Muscle of leg (tissue), 11 donors: ENCODE measurements around the gene SMDT1. TPM values are rescaled to one million over a fixed set of nuclear protein-coding genes. Genes with fewer than 3 reads are reported as not detected.

Source experiments
- DNase-seq: peaks from one replicate; pipeline ENCODE4 v3.0.0; 2013
- H3K27ac ChIP-seq: one replicate; pipeline ENCODE4 v1.5.1; 2013; ENCODE audit warnings: mild to moderate bottlenecking, low read length, control low read depth
- H3K27me3 ChIP-seq: one replicate; pipeline ENCODE4 v1.6.1; 2013; ENCODE audit warnings: low read length; ENCODE audit not compliant: control insufficient read depth, insufficient read depth
- H3K36me3 ChIP-seq: one replicate; pipeline ENCODE4 v1.6.1; 2013; ENCODE audit warnings: low read length; ENCODE audit not compliant: control insufficient read depth, insufficient read depth
- H3K4me1 ChIP-seq: one replicate; pipeline ENCODE4 v1.6.1; 2013; ENCODE audit warnings: low read length; ENCODE audit not compliant: control insufficient read depth, insufficient read depth
- H3K4me3 ChIP-seq: one replicate; pipeline ENCODE4 v1.5.1; 2013; ENCODE audit warnings: low read length, control low read depth
- H3K9me3 ChIP-seq: replicated peaks from 2 replicates; pipeline ENCODE4 v1.6.1; 2013; ENCODE audit warnings: low read depth, low read length; ENCODE audit not compliant: control insufficient read depth
- WGBS: methylation state at CpG from one replicate; pipeline ENCODE4 v1.1.5; 2013; ENCODE audit warnings: missing lambda C conversion rate; ENCODE audit not compliant: insufficient coverage; 5-methylcytosine and 5-hydroxymethylcytosine counted together
- polyA plus RNA-seq, 8 donors: library from polyadenylated mRNA; unstranded; fragments of 120-200 nt; gene quantifications; one replicate each; pipeline versions ENCODE4 v1.2.1 to v1.2.3, GENCODE V29; 2013; ENCODE audit warnings: inconsistent platforms in 1 of 8, low replicate concordance in 1 of 8; ENCODE audit not compliant: insufficient read length in 8 of 8, insufficient read depth in 1 of 8
- total RNA-seq: library from RNA; stranded (reverse); fragments of 120-200 nt; gene quantifications from one replicate; pipeline ENCODE4 v1.2.4, GENCODE V29; 2013

SMDT1 gene
- total and polyA plus RNA-seq, 9 donors, result 19.6 to 171 (median 109) TPM

- peak overlapping the region; percentile 17 for H3K27ac ChIP-seq
- 77% methylated on average over 20 of the region's 20 CpGs for WGBS
Observed at GRCh38 chr22:42076764-42077485, 2.6 kb upstream of the SMDT1 start.

GRCh38 chr22:42077486-42078125 is 1.9 kb upstream of the SMDT1 start:
- Histone ChIP-seq H3K9me3 (no peaks in the 10 kb centered on the region), H3K27me3 (no peaks in the 10 kb centered on the region), H3K4me1 (peaks cover 45% of the 10 kb centered on the region), H3K4me3 (no peak overlapping the region), H3K36me3 (peaks cover 37% of the 10 kb centered on the region), H3K27ac (peak overlapping the region; percentile 100)
- no peak for DNase-seq
- 82% methylated on average over 18 of the region's 21 CpGs for WGBS

More at GRCh38 chr22:42076764-42077485, 2.6 kb upstream of the SMDT1 start:
- H3K27me3 ChIP-seq, result no peaks in the 10 kb centered on the region
- H3K9me3 ChIP-seq, result no peaks in the 10 kb centered on the region
- H3K36me3 ChIP-seq, result peaks cover 32% of the 10 kb centered on the region
- H3K4me1 ChIP-seq, result peaks cover 45% of the 10 kb centered on the region
- no peak overlapping the region for H3K4me3 ChIP-seq
- no peak for DNase-seq

GRCh38 chr22:42078469-42079318 is 806 bp upstream of the SMDT1 start:
- peak; percentile 60 for DNase-seq
- H3K27me3 ChIP-seq, result no peaks in the 10 kb centered on the region
- peaks cover 47% of the 10 kb centered on the region for H3K36me3 ChIP-seq
- WGBS, result 21% methylated on average over 18 of the region's 24 CpGs
- no peaks in the 10 kb centered on the region for H3K9me3 ChIP-seq
- H3K27ac ChIP-seq, result peak overlapping the region; percentile 100
- H3K4me3 ChIP-seq, result peak overlapping the region; percentile 79
- peaks cover 42% of the 10 kb centered on the region for H3K4me1 ChIP-seq

- peaks cover 26% of the 10 kb centered on the region for H3K4me1 ChIP-seq
- DNase-seq, result peak; percentile 72
Observed at GRCh38 chr22:42080287-42080686, 787 bp downstream of the SMDT1 start.

GRCh38 chr22:42083119-42083518 is 3.6 kb downstream of the SMDT1 start:
- Histone ChIP-seq H3K36me3 (peaks cover 59% of the 10 kb centered on the region), H3K27ac (no peak overlapping the region), H3K4me3 (no peak overlapping the region), H3K27me3 (no peaks in the 10 kb centered on the region), H3K4me1 (peaks cover 14% of the 10 kb centered on the region), H3K9me3 (no peaks in the 10 kb centered on the region)
- DNase-seq, result no peak
- WGBS, result no CpG with 5 or more reads among the region's 4 CpGs

More at GRCh38 chr22:42080287-42080686, 787 bp downstream of the SMDT1 start:
- 0% methylated on average over 1 of the region's 14 CpGs for WGBS
- H3K27ac ChIP-seq, result peak overlapping the region; percentile 100
- H3K27me3 ChIP-seq, result no peaks in the 10 kb centered on the region
- no peaks in the 10 kb centered on the region for H3K9me3 ChIP-seq
- H3K36me3 ChIP-seq, result peaks cover 63% of the 10 kb centered on the region
- H3K4me3 ChIP-seq, result peak overlapping the region; percentile 79

GRCh38 chr22:42084874-42085273 is 5.4 kb downstream of the SMDT1 start:
- peaks cover 14% of the 10 kb centered on the region for H3K4me1 ChIP-seq
- no peaks in the 10 kb centered on the region for H3K27me3 ChIP-seq
- peaks cover 64% of the 10 kb centered on the region for H3K36me3 ChIP-seq
- H3K27ac ChIP-seq, result no peak overlapping the region
- no peak overlapping the region for H3K4me3 ChIP-seq
- H3K9me3 ChIP-seq, result peaks cover 3% of the 10 kb centered on the region
- no peak for DNase-seq
- WGBS, result 92% methylated on average over 6 of the region's 8 CpGs

- WGBS, result 62% methylated on average over 4 of the region's 6 CpGs
- no peaks in the 10 kb centered on the region for H3K27me3 ChIP-seq
- DNase-seq, result no peak
- H3K36me3 ChIP-seq, result peaks cover 64% of the 10 kb centered on the region
- peaks cover 11% of the 10 kb centered on the region for H3K4me1 ChIP-seq
- no peak overlapping the region for H3K27ac ChIP-seq
- H3K9me3 ChIP-seq, result peaks cover 3% of the 10 kb centered on the region
- no peak overlapping the region for H3K4me3 ChIP-seq
Observed at GRCh38 chr22:42086051-42086450, 6.6 kb downstream of the SMDT1 start.

- peak within 1 kb of the TSS; percentile 96 for H3K27ac ChIP-seq
- WGBS, result under 1% methylated on average over 55 of the region's 71 CpGs
- H3K4me3 ChIP-seq, result peak within 1 kb of the TSS; percentile 84
- peak; percentile 100 for DNase-seq
- H3K36me3 ChIP-seq, result peaks cover 27% of the 10 kb centered on the region
- H3K9me3 ChIP-seq, result peaks cover 3% of the 10 kb centered on the region
- peaks cover 17% of the 10 kb centered on the region for H3K4me1 ChIP-seq
- no peaks in the 10 kb centered on the region for H3K27me3 ChIP-seq
Observed at GRCh38 chr22:42090596-42091454, 11.3 kb downstream of the SMDT1 start, which contains the start of gene NDUFA6. NDUFA6 (minus strand) TSS chr22:42090772; CDS start chr22:42090744, 28 bp downstream.

GRCh38 chr22:42091455-42091782 is 11.9 kb downstream of the SMDT1 start:
- Histone ChIP-seq H3K4me1 (peaks cover 17% of the 10 kb centered on the region), H3K9me3 (peaks cover 4% of the 10 kb centered on the region), H3K36me3 (peaks cover 21% of the 10 kb centered on the region), H3K27ac (peak overlapping the region; percentile 89), H3K27me3 (no peaks in the 10 kb centered on the region), H3K4me3 (peak overlapping the region; percentile 64)
- WGBS, result 3% methylated on average over 3 of the region's 7 CpGs
- no peak for DNase-seq
